Lung (tissue), 12 donors: ENCODE data around the gene CPTP. TPM values are rescaled to one million over a fixed set of nuclear protein-coding genes. Genes with fewer than 3 reads are reported as not detected.

Experiments used
- ATAC-seq: fragments of 200-7000 bp; cut with Tn5 transposase; one replicate; pipeline ENCODE4 v1.9.1; 2020; ENCODE audit warnings: moderate number of reproducible peaks; ENCODE audit not compliant: insufficient read depth, low FRiP score
- DNase-seq, 3 donors: peaks; one replicate each; pipeline ENCODE4 v3.0.0-alpha.2; 2013 to 2017
- H3K27ac ChIP-seq, 2 donors: one replicate each; pipeline ENCODE4 v1.5.1; 2013; ENCODE audit warnings: mild to moderate bottlenecking in 2 of 2, moderate library complexity in 2 of 2, control low read depth in 1 of 2, inconsistent platforms in 1 of 2, low read depth in 1 of 2, low read length in 1 of 2
- H3K27me3 ChIP-seq, 3 donors: one replicate each; pipeline ENCODE4 v1.5.1; 2013; ENCODE audit warnings: low read length in 2 of 3; ENCODE audit not compliant: control insufficient read depth in 3 of 3, insufficient read depth in 3 of 3
- H3K36me3 ChIP-seq, 4 donors: one replicate each; pipeline ENCODE4 v1.5.1; 2013; ENCODE audit warnings: low read length in 4 of 4, mild to moderate bottlenecking in 1 of 4, moderate library complexity in 1 of 4; ENCODE audit not compliant: control insufficient read depth in 4 of 4, insufficient read depth in 4 of 4
- H3K4me1 ChIP-seq, 5 donors: one replicate each; pipeline ENCODE4 v1.5.1; 2013; ENCODE audit warnings: low read length in 5 of 5, mild to moderate bottlenecking in 2 of 5, moderate library complexity in 1 of 5; ENCODE audit not compliant: control insufficient read depth in 5 of 5, insufficient read depth in 5 of 5
- H3K4me3 ChIP-seq: one replicate; pipeline ENCODE4 v1.5.1; 2013; ENCODE audit warnings: mild to moderate bottlenecking, control low read depth, moderate library complexity
- H3K9ac ChIP-seq, 2 donors: one replicate each; pipeline ENCODE4 v1.5.1; 2013; ENCODE audit warnings: low read length in 2 of 2, control low read depth in 1 of 2; ENCODE audit not compliant: insufficient read depth in 1 of 2
- H3K9me3 ChIP-seq, 4 donors: one replicate each; pipeline ENCODE4 v1.5.1; 2013; ENCODE audit warnings: low read length in 3 of 4, mild to moderate bottlenecking in 1 of 4, moderate library complexity in 1 of 4; ENCODE audit not compliant: control insufficient read depth in 4 of 4, insufficient read depth in 3 of 4
- WGBS, 2 donors: extraction: QIAGEN DNeasy Blood & Tissue Kit; methylation state at CpG; one replicate each; pipeline ENCODE4 v1.1.7; 2013; 5-methylcytosine and 5-hydroxymethylcytosine counted together
- polyA plus RNA-seq, 2 donors: library from polyadenylated mRNA; stranded (reverse); fragments of 200-250 nt; gene quantifications; one replicate each; pipeline ENCODE4 v1.2.1, GENCODE V29; 2013
- total RNA-seq, 2 donors: library from RNA; depleted of rRNA in 1 of 2; stranded (reverse); fragments of >200 nt in 1 of 2; gene quantifications; one replicate each; pipeline ENCODE4 v1.2.1, GENCODE V29; 2014 to 2021
- TF ChIP-seq, protein P1 (sequence below): IDR thresholded peaks from 2 replicates; pipeline ENCODE4 v1.5.1; 2012; ENCODE audit warnings: mild to moderate bottlenecking; ENCODE audit errors: control extremely low read depth, extremely low read depth
- donor health status: control.
- donor health status: control.
- donor health status: Bipolar disorder and iron deficiency.
- donor health status: healthy.
- donor health status: DM: yes; HTN: yes; CAD: no.

The CPTP gene
- total and polyA plus RNA-seq, 4 donors = 10.9 to 32.0 (median 19.2) TPM

GRCh38 chr1:1370771-1371300 is 46.2 kb downstream of the CPTP start:
- Histone ChIP-seq H3K36me3 (peaks cover 0 to 7% (median 0%) of the 10 kb centered on the region in 4 donors), H3K4me3 (no peak overlapping the region), H3K27me3 (no peaks in the 10 kb centered on the region), H3K27ac (no peak overlapping the region), H3K4me1 (peaks cover 0 to 17% (median 5%) of the 10 kb centered on the region in 5 donors), H3K9ac (no peak overlapping the region), H3K9me3 (no peaks in the 10 kb centered on the region)
- no peak for DNase-seq
- no peak for ATAC-seq
- WGBS, 2 donors = 79 to 80% methylated on average over 16 of the region's 16 CpGs
- TF ChIP-seq, protein P1, sequence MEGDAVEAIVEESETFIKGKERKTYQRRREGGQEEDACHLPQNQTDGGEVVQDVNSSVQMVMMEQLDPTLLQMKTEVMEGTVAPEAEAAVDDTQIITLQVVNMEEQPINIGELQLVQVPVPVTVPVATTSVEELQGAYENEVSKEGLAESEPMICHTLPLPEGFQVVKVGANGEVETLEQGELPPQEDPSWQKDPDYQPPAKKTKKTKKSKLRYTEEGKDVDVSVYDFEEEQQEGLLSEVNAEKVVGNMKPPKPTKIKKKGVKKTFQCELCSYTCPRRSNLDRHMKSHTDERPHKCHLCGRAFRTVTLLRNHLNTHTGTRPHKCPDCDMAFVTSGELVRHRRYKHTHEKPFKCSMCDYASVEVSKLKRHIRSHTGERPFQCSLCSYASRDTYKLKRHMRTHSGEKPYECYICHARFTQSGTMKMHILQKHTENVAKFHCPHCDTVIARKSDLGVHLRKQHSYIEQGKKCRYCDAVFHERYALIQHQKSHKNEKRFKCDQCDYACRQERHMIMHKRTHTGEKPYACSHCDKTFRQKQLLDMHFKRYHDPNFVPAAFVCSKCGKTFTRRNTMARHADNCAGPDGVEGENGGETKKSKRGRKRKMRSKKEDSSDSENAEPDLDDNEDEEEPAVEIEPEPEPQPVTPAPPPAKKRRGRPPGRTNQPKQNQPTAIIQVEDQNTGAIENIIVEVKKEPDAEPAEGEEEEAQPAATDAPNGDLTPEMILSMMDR = no peak

DNA sequence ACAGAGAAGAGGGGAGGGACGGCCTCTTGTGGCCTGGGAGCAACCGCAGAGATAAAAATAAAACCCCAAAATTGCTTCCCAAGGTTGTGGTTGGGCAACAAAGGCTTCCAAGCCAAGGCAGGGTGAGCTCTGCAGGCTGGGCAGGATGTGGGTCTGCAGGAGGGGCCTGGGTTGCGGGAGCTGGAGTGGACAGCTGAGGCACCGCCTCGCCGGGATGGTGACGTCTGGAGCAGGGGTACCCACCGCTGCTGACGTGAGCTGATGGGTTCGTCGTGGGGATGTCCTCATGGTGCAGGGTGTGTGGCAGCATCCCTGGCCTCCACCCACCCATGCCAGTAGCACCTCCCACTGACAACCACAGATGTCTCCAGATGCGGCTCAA is 46.8 kb downstream of the CPTP start:
- 21 to 44% methylated on average over 12 of the region's 12 CpGs for WGBS, 2 donors
- Histone ChIP-seq H3K27ac (no peak overlapping the region), H3K4me3 (no peak overlapping the region)

GRCh38 chr1:1371746-1372711 is 47.4 kb downstream of the CPTP start:
- Histone ChIP-seq H3K27me3 (no peaks in the 10 kb centered on the region), H3K9me3 (no peaks in the 10 kb centered on the region), H3K9ac (no peak overlapping the region), H3K4me3 (no peak overlapping the region), H3K27ac (peak overlapping the region in 1 of 2 donors; percentile 6), H3K36me3 (peaks cover 0 to 7% (median 0%) of the 10 kb centered on the region in 4 donors), H3K4me1 (peaks cover 0 to 17% (median 7%) of the 10 kb centered on the region in 5 donors)
- TF ChIP-seq, protein P1 = peak; percentile 59
- WGBS, 2 donors = 30 to 33% methylated on average over 26 of the region's 26 CpGs
- peak; percentile 47 to 66 (median 47) for DNase-seq
- ATAC-seq = peak; percentile 45

More for the DNA sequence above, 46.8 kb downstream of the CPTP start:
- ATAC-seq = no peak
- H3K9ac ChIP-seq = no peak overlapping the region
- H3K4me1 ChIP-seq = peaks cover 0 to 17% (median 7%) of the 10 kb centered on the region in 5 donors
- no peak for DNase-seq
- no peaks in the 10 kb centered on the region for H3K9me3 ChIP-seq
- H3K27me3 ChIP-seq = no peaks in the 10 kb centered on the region
- peaks cover 0 to 7% (median 0%) of the 10 kb centered on the region in 4 donors for H3K36me3 ChIP-seq
- TF ChIP-seq, protein P1 = no peak
